ENCODE measurements around the gene SYCE1L.

SYCE1L gene

DNA sequence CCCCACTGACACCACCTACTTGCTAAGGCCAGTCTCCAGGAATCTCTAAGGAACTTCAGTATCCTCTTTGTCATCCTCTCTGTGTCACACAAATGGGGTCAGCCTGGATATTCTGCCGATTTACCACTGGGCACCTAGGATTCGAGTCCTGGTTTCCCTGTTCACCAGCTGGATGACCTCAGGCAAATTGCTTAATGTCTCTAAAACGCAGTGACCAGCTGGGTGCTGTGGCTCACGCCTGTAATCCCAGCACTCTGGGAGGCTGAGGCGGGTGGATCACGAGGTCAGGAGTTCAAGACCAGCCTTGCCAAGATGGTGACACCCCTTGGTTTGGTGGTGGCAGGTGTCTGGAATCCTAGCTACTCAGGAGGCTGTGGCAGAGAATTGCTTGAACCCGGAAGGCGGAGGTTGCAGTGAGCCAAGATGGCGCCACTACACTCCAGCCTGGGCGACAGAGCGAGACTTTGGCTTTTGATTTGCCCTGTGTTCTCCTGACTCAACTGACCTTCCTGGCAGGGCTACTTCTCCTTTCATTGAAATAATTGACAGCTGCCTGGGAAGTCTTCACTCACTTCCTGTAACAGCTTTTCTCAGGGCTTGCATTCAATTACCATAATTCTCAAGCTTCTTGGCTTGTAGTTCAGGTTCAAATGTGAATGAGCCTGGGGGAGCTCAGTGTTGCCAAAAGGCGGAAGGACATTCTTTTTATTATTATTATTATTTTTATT lies 15.4 kb downstream of the SYCE1L start:
- H3K4me1 ChIP-seq (ENCODE audit: control insufficient read depth, insufficient read depth, low read length) = peaks cover 3% of the 10 kb centered on the region; the same call in 1 of the 2 replicates
- ChIA-PET CTCF (interaction anchor here (0.6 to 0.9 kb wide), 3 partner anchors 8 to 435 kb away, joined by 3 to 5 read pairs (median 3); no protein-coding TSS in a partner anchor), POLR2A (interaction anchor here (1.2 kb wide), 1 partner anchor 15 kb away, joined by 8 read pairs; no protein-coding TSS in a partner anchor)
- H3K9me3 ChIP-seq (ENCODE audit: control insufficient read depth, insufficient read depth, low read depth, low read length) = no peaks in the 10 kb centered on the region
- no peak overlapping the region for H3K4me3 ChIP-seq (ENCODE audit: low read depth, low read length)
- no peaks in the 10 kb centered on the region for H3K36me3 ChIP-seq (ENCODE audit: control insufficient read depth in 2 of 2, insufficient read depth in 1 of 2, low read length in 2 of 2)
- TF ChIP-seq ZNF223 (tag by site-specific recombination; IDR thresholded peaks at IDR 0.05) (no peak), ZNF510 (tag by site-specific recombination; IDR thresholded peaks at IDR 0.05; ENCODE audit: insufficient replicate concordance) (no peak), PATZ1 (tag by site-specific recombination; IDR thresholded peaks at IDR 0.05) (no peak), ZNF433 (tag by site-specific recombination; IDR thresholded peaks at IDR 0.05; ENCODE audit: low read depth) (no peak), ZNF792 (tag by site-specific recombination; IDR thresholded peaks at IDR 0.05) (no peak)
- no peak overlapping the region for H3K27ac ChIP-seq (ENCODE audit: extremely low read depth, low read depth, low read length)

DNA sequence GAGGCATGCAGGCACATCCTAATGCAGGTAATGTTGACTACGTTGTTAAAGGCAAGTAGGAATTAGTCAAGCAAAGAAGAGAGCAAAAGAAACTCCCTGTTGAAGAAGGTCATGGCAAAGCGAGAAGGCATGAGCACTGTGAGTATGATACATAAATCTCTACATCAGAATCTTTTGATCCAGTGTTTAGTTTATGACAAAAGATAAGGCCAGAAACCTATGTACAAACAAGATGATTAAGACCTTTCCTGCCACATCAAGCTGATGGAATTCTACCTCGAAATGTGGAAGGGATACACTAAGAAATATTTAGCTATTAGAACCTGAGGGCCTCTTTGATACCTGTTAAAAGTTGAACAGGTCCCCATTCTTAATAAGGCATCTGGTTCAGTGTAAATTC lies 20.2 kb downstream of the SYCE1L start:
- H3K4me1 ChIP-seq (ENCODE audit: control insufficient read depth, insufficient read depth, low read length) = no peaks in the 10 kb centered on the region
- peaks cover 0 to 3% of the 10 kb centered on the region in 2 experiments; a peak in 1 of 3 replicates for H3K36me3 ChIP-seq (ENCODE audit: control insufficient read depth in 2 of 2, insufficient read depth in 1 of 2, low read length in 2 of 2)
- H3K4me3 ChIP-seq (ENCODE audit: low read depth, low read length) = no peak overlapping the region
- no peaks in the 10 kb centered on the region for H3K9me3 ChIP-seq (ENCODE audit: control insufficient read depth, insufficient read depth, low read depth, low read length)
- CTCF ChIA-PET = no interaction called here
- TF ChIP-seq SP3 (tag by site-specific recombination; IDR thresholded peaks at IDR 0.05) (no peak), ZNF843 (tag by site-specific recombination; IDR thresholded peaks at IDR 0.05) (no peak), ZSCAN16 (tag by site-specific recombination; IDR thresholded peaks at IDR 0.05) (no peak), SP2 (tag by site-specific recombination; IDR thresholded peaks at IDR 0.05) (no peak), ZNF701 (tag by site-specific recombination; IDR thresholded peaks at IDR 0.05) (no peak), REPIN1 (tag by site-specific recombination; IDR thresholded peaks at IDR 0.05; ENCODE audit: low read depth) (no peak), ZNF157 (tag by site-specific recombination; IDR thresholded peaks at IDR 0.05) (no peak), ZNF624 (tag by site-specific recombination; IDR thresholded peaks at IDR 0.05) (no peak), ZNF10 (tag by site-specific recombination; IDR thresholded peaks at IDR 0.05) (no peak), ZNF19 (tag by site-specific recombination; IDR thresholded peaks at IDR 0.05; ENCODE audit: low read depth) (no peak), ZFP37 (tag by site-specific recombination; IDR thresholded peaks at IDR 0.05) (no peak), ZNF433 (tag by site-specific recombination; IDR thresholded peaks at IDR 0.05; ENCODE audit: low read depth) (no peak), ZNF549 (tag by site-specific recombination; IDR thresholded peaks at IDR 0.05) (no peak), SCRT1 (tag by site-specific recombination; IDR thresholded peaks at IDR 0.05; ENCODE audit: borderline replicate concordance) (no peak), OSR2 (tag by site-specific recombination; IDR thresholded peaks at IDR 0.05) (no peak), ZNF707 (tag by site-specific recombination; IDR thresholded peaks at IDR 0.05) (no peak), ZNF324 (tag by site-specific recombination; IDR thresholded peaks at IDR 0.05) (no peak)
- TF ChIP-seq, protein P1, sequence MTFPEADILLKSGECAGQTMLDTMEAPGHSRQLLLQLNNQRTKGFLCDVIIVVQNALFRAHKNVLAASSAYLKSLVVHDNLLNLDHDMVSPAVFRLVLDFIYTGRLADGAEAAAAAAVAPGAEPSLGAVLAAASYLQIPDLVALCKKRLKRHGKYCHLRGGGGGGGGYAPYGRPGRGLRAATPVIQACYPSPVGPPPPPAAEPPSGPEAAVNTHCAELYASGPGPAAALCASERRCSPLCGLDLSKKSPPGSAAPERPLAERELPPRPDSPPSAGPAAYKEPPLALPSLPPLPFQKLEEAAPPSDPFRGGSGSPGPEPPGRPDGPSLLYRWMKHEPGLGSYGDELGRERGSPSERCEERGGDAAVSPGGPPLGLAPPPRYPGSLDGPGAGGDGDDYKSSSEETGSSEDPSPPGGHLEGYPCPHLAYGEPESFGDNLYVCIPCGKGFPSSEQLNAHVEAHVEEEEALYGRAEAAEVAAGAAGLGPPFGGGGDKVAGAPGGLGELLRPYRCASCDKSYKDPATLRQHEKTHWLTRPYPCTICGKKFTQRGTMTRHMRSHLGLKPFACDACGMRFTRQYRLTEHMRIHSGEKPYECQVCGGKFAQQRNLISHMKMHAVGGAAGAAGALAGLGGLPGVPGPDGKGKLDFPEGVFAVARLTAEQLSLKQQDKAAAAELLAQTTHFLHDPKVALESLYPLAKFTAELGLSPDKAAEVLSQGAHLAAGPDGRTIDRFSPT (tag by site-specific recombination; IDR thresholded peaks at IDR 0.05) = no peak
- TF ChIP-seq, protein P2, sequence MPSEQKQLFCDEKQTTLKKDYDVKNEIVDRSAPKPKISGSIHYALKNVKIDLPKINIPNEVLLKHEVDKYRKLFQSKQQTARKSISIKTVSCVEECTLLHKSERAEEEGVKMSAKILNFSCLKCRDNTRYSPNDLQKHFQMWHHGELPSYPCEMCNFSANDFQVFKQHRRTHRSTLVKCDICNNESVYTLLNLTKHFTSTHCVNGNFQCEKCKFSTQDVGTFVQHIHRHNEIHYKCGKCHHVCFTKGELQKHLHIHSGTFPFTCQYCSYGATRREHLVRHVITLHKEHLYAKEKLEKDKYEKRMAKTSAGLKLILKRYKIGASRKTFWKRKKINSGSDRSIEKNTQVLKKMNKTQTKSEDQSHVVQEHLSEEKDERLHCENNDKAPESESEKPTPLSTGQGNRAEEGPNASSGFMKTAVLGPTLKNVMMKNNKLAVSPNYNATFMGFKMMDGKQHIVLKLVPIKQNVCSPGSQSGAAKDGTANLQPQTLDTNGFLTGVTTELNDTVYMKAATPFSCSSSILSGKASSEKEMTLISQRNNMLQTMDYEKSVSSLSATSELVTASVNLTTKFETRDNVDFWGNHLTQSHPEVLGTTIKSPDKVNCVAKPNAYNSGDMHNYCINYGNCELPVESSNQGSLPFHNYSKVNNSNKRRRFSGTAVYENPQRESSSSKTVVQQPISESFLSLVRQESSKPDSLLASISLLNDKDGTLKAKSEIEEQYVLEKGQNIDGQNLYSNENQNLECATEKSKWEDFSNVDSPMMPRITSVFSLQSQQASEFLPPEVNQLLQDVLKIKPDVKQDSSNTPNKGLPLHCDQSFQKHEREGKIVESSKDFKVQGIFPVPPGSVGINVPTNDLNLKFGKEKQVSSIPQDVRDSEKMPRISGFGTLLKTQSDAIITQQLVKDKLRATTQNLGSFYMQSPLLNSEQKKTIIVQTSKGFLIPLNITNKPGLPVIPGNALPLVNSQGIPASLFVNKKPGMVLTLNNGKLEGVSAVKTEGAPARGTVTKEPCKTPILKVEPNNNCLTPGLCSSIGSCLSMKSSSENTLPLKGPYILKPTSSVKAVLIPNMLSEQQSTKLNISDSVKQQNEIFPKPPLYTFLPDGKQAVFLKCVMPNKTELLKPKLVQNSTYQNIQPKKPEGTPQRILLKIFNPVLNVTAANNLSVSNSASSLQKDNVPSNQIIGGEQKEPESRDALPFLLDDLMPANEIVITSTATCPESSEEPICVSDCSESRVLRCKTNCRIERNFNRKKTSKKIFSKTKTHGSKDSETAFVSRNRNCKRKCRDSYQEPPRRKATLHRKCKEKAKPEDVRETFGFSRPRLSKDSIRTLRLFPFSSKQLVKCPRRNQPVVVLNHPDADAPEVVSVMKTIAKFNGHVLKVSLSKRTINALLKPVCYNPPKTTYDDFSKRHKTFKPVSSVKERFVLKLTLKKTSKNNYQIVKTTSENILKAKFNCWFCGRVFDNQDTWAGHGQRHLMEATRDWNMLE (tag by site-specific recombination; conservative IDR thresholded peaks at IDR 0.05; ENCODE audit: low read depth) = no peak
- H3K27ac ChIP-seq (ENCODE audit: extremely low read depth, low read depth, low read length) = no peak overlapping the region
- POLR2A ChIA-PET = no interaction called here
